A673 (cell line): ENCODE data around the gene ANKRD23.

Experiments used
- CTCF ChIP-seq: fragments of 300-800, 200-600 bp; sonication (generic); conservative IDR thresholded peaks from 2 replicates; pipeline ENCODE4 v1.5.1; 2017; ENCODE audit warnings: low read depth, mild to moderate bottlenecking, antibody characterized with exemption, low read length, moderate library complexity, mixed read lengths
- EZH2 ChIP-seq: fragments of 200-600 bp; sonication (generic); IDR thresholded peaks from 2 replicates; pipeline ENCODE4 v1.6.1; 2017; ENCODE audit warnings: borderline replicate concordance, low read depth, mild to moderate bottlenecking, mixed read lengths, antibody characterized with exemption, low read length; ENCODE audit not compliant: poor library complexity, severe bottlenecking

DNA sequence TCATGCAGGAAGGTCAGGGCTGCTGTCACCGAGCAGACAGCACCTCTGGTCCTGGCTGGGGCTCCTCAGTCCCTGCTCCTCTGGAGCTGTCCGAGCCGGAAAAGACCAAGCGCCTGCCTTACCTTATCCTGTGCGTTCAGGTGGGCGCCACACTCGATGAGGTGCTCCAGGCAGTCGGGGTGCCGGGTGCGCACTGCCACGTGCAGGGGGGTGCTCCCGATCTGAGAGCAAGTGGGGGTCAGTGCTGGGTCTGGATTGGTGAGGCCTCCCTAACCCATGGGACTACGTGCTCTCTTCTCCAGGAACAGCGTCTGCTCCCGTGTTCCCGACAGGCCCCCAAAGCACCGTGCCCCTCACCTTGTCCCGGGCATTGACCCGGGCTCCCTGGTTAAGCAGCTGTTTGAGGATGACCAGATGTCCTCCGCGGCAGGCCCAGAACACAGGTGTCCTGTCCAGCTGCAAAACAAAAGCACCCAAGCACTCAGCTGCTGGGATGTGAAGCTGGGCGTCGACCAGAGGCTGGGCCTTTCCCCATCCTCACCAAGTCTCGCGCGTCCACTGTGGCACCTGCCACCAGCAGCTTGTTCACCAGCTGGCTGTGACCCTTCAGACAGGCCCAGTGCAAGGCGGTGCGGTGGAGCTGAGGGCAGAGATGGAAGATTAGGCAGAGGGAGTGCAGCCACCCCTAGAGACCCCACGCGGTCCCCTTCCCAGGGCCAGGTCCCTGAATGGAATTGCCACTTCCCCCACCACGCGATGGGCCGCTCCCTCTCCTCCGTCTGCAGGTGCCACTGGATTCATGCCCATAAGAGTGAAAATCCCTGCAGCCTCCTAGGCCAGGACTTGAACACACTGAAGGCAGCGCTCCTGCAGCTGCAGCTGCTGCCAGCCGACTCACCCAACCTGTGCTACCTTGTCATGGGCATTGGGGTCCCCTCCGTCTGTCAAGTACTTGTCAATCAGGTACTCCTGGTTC lies 3.7 kb downstream of the ANKRD23 start:
- no peak for TF ChIP-seq CTCF
- no peak for TF ChIP-seq EZH2
